GM19099 (cell line): ENCODE measurements around the gene UQCRQ.

Source experiments
- POLR2A ChIP-seq: IDR thresholded peaks from 3 replicates; pipeline ENCODE4 v1.6.1; 2011; ENCODE audit warnings: low read depth; ENCODE audit not compliant: insufficient read length; ENCODE audit errors: extremely low read depth

The UQCRQ gene

GRCh38 chr5:132915681-132916080 lies 49.2 kb downstream of the UQCRQ start:
- TF ChIP-seq POLR2A, result no peak

- no peak for TF ChIP-seq POLR2A
Observed at GRCh38 chr5:132916086-132916485, 49.6 kb downstream of the UQCRQ start.
